Measurements from ENCODE around the gene GLOD4.
"Not testable (repeated sequence)": the region's sequence is repeated elsewhere in the genome, so short reads cannot be mapped to it uniquely, and the experiment has no call there.

The GLOD4 gene

DNA sequence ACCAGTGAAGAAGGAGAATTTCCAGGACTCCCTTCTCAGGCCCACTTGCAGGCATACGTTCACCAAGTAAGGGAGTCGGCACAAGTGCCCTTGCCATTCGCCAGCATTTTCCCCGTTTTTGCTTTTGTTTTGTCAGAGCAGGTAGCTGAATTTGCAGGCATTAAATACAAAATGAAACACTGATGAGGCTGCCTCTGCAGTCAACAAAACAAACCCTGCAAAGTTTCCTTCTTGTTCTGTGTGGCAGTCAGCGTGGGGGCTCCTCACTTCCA, 7.8 kb downstream of the GLOD4 start:
- DNase-seq (ENCODE audit: low read depth) = no peak

DNA sequence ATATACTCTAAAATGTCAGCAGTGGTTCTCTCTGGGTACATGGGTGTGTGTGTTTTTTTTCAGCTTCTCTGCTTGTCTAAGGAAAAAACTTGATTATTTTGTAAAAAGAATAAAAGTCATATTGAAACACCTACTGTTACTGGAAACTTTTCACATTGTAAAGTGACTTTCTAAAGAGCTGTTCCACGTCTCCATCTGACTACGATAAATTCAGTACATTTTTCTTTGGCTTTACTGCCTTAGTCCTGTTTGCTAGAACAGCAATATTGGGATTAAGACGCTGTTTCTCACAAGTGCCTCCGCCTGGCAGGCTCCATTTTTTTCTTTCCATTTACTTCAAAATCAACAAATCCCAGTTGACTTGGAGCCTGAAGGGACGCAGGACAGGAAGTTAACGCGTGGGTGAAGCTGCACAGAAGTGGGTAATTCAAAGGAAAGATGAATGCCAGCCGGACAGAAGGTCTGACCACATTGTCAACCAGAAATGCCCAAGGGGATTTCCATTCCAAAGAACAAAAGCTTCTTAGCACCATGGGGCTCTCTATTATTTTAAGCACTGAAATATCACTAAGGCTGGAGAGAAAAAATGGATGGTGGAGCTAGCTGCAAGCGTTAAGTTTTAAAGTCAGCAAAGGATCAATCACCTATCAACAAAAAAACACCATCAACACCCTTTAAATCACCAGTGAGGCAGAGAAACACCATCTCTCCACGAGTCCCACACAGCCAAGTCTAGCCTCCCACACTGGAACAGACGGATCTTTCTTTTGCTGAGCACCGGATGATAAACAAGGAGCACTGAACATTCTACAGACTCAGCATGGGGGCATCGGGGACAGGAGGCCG, 8.4 kb downstream of the GLOD4 start:
- no peak for DNase-seq (ENCODE audit: low read depth)

DNA sequence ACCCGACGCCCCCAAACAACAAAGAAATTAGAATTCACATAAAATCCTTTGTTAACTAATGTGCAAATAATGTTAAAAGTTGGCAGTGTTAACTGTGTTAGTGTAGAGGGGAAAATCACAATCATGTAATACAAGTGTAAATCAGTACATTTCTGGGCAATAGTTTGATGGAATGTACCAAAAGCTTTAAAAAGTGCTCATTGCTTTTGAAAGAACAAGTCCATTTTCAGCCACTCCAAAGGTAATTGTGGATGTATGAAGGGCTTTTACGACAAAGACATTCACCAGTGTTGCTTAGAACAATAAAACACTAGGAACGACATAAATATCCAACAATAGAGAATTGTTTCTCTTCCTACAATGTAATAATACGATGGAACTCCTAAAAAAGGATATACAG, 9.1 kb downstream of the GLOD4 start:
- DNase-seq (ENCODE audit: low read depth) = no peak

DNA sequence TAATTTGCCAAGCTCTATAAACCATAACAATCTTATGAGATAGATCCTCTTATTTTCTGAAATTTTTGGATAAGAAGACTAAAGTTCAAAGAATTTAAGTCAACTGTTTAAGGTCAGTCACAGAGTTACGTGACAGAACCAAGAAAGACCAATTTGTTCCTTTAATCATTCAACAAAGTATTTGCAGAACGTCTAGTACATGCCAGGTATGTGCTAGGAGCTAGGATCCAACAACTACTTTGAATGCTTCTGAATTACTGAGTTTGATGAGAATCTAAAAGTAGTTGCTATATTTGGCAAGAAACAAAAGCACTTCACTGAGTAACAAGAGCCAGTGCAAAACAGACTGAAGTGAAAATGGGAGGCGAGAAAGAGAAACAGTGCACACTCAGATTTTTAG, 15.0 kb downstream of the GLOD4 start:
- DNase-seq (ENCODE audit: low read depth) = no peak

DNA sequence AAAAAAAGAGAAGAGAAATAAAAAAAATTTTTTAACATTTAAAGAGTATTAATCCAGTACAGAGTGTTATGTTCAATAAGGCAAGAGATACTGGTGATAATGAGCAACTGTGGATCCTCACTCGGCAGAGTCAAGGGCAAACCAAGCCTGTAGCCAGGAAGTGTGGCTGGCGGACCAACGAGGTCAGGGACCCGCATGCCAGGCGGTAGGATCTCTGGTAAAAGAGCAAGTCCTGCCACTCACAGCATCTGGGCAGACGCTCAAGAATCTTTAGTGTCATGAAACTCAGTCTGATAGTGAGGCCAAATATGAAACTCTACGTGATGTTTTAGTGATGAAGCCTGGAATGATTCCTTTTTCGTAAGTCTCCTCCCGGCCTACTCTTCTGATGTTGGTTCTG, 21.7 kb downstream of the GLOD4 start:
- no peak for DNase-seq (ENCODE audit: low read depth)

DNA sequence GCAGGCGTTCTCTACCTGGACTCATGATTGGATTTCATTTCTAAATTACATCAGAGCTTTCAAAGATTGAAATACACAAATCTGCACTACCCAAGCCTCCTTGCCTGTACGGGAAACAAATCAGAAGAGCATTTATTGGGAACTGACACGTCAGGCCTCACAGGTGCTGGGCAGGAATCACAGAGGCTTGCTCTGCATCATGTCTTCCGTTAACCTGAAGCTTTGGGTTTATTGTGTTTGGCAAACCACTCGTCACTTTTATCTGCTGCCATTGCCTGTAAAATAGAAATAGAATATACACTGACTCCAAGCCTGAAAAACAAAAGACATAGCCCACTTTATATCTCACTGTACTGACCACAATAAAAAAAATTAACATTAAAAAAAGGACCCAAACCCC, 22.1 kb downstream of the GLOD4 start:
- no peak for DNase-seq (ENCODE audit: low read depth)

DNA sequence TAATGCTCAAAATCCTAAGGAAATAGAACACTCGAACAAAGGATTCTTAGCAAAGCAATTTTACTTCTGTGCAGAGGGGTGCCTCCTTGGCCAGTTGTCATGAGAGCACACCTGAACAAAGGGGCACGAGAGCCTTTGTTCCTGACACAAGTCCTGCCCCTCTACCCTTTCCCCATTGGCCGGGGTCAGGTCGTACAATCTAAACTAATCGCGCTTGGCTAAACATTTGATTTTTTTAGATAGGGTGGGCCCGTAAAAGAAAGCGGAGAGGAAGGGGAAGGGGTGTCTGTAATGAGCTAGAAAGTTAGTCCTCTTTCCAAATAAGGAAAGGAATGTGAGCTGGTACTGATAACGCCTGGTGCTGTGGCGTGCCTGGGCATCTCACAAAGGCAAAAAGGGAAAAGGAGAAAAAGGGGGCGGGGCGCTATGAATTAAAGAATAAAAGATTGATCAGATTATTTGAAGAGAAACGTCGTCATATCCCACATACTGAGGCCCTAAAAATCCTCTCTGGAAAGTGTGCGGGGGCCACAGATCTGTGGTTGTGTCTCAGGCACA, 26.0 kb downstream of the GLOD4 start:
- not testable (repeated sequence) for DNase-seq (ENCODE audit: low read depth)

DNA sequence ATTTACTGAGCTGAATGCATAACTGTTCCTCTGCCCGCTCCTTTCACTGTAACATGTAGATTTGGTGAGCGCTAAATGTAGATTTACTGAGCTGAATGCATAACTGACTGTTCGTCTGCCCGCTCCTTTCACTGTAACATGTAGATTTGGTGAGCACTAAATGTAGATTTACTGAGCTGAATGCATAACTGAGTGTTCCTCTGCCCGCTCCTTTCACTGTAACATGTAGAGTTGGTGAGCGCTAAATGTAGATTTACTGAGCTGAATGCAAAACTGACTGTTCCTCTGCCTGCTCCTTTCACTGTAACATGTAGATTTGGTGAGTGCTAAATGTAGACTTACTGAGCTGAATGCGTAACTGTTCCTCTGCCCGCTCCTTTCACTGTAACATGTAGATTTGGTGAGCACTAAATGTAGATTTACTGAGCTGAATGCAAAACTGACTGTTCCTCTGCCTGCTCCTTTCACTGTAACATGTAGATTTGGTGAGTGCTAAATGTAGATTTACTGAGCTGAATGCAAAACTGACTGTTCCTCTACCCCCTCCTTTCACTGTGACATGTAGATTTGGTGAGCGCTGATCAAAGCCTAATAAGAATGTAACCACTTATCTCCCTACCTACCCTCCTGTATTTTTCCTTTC, 26.6 kb downstream of the GLOD4 start:
- not testable (repeated sequence) for DNase-seq (ENCODE audit: low read depth)

DNA sequence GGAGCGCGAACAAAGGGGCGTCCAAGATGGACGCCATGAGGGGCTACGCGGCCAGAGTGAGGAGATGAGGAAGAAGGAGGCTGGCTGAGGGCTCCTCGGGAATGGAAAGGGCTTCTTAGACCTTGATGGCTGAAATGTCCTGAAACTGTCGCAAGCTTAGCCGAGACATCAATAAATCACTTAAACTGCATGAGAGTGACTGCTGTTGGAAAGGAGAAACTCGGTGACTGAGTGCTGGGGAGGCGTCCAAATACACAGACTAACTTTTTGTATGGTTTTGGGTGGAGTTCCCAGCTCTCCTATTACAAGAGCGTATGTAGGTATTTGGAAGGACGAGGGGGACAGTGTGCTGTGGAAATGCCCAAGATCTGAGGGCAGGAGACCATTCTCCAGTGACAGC, 28.7 kb downstream of the GLOD4 start:
- no peak for DNase-seq (ENCODE audit: low read depth)

DNA sequence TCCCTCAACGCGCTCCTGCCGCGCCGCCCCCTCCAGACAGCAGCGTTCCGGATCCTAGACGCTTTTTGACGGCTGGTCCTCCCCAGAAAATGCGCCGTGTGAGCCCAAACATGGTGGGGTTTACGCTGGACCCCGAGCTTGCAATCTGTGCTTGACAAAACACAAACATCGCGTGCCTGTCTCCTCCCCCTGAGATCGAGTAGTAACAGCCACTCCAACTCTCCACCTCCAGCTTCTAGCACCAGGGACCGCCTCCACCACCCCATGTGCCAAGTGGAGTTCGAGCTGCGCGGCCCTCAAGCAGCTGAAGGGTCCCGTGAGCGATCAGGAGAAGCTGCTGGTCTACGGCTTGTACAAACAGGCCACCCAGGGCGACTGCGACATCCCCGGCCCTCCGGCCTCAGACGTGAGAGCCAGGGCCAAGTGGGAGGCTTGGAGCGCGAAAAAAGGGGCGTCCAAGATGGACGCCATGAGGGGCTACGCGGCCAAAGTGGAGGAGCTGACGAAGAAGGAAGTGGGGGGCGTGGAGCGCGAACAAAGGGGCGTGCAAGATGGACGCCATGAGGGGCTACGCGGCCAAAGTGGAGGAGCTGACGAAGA, 29.4 kb downstream of the GLOD4 start:
- no peak for DNase-seq (ENCODE audit: low read depth)

DNA sequence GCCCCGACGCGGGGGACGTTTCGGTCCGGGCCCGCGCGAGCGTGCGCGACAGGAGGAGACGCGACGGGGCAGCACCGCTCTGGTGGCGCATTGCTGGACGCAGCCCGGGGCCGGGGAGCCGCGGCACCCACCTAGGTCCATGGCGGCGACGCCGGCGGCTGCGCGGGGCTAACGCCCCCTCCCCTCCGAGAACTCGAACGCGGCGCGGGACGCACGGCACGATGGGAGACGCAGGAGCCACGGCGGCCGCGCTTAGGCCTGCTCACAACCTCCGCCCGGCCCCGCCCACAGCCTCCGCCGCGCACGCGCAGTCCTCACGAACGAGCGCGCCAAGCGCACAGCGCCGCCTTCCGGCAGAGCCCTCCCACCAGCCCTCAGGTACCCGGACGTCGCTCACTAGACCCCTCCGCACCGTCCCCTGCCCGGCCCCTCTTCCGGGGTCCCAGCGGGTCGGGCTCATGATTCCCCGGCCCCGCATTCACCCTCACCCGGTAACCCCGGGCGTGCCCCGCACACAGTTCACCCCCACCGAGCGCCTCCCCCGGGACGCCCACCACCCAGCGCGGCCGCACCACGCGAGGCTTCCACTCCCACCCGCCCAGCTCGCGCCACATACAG, 30.0 kb downstream of the GLOD4 start, which contains the start of gene GEMIN4:
Gene GEMIN4, minus strand, starts transcription at position 263 of the 618 bp plus-strand sequence. Its CDS starts 122 bp downstream, at position 141.
- DNase-seq (ENCODE audit: low read depth) = peak; percentile 86

DNA sequence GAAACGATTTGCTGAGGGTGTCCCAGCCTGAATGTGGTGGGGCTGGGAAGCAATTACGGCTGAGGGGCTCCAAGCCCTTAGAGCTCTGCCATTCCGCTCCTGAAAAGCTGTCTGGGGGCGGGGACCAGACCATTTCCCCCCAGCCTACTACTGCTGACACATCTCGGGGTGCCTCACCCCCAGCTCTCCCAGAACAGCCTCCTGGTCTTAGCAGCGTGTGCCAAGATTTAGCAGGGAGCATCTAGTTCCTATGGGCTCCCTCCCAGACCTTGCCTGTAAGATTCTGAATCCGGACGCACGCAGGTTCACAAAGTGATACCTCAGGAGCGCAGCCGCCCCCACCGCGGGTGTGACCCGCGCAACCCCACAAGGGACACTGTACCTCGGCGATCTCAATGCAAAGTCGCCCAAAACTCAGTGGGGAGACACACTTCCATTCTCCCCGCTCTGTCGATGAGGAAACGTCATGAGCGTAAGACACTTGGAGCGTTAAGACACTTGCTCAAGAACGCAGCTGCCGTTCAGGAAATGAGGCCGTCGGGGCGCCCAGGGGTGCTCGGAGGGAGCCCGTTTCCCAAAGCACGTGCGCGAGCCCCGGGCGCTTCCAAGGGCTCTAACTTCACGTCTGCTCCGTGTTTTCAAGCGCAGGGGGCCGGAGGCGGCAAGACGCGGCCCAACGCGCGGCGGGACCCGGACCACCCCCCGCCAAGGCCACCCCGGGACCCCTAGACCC, 30.6 kb downstream of the GLOD4 start:
- DNase-seq (ENCODE audit: low read depth) = peak; percentile 31

DNA sequence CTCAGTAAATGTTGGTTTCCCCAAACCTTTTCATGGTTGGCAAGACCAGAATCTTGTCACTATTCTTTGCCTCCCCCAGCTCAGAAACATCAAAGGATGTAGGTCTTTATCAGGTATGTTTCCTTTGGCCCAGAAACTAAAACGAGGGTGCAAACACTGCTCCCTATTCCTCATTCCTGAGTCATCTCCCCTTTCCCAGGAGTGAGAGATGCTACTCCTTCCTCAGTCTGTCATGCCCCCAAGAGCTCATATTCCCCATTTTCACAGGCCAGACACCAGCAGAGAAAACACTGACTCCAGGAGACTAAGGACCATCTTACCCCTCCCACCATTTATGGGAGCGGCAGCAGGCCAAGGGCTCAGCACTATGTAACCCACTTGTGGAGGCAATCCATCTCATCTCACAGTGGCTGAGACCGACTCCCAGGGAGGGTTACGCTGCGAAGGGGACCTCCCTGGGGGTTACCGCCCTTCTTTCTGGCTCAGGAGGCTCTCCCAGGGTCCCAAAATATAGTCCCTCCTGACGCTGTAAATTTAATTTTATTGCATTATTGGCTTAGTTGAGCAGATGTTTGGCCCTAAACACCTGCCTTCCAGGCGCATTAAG, 31.5 kb downstream of the GLOD4 start:
- DNase-seq (ENCODE audit: low read depth) = no peak

DNA sequence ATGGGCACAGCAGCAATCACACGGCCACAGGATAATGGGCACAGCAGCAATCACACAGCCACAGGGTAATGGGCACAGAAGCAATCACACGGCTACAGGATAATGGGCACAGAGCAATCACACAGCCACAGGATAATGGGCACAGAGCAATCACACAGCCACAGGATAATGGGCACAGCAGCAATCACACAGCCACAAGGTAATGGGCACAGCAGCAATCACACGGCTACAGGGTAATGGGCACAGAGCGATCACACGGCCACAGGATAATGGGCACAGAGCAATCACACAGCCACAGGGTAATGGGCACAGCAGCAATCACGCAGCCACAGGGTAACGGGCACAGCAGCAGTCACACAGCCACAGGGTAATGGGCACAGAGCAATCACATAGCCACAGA, 32.7 kb downstream of the GLOD4 start:
- DNase-seq (ENCODE audit: low read depth) = not testable (repeated sequence)

DNA sequence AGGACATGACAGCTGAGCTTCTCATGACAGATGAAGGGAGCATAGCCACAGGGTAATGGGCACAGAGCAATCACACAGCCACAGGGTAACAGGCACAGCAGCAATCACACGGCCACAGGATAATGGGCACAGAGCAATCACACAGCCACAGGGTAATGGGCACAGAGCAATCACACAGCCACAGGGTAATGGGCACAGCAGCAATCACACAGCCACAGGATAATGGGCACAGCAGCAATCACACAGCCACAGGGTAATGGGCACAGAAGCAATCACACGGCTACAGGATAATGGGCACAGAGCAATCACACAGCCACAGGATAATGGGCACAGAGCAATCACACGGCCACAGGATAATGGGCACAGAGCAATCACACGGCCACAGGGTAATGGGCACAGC, 33.5 kb downstream of the GLOD4 start:
- not testable (repeated sequence) for DNase-seq (ENCODE audit: low read depth)

DNA sequence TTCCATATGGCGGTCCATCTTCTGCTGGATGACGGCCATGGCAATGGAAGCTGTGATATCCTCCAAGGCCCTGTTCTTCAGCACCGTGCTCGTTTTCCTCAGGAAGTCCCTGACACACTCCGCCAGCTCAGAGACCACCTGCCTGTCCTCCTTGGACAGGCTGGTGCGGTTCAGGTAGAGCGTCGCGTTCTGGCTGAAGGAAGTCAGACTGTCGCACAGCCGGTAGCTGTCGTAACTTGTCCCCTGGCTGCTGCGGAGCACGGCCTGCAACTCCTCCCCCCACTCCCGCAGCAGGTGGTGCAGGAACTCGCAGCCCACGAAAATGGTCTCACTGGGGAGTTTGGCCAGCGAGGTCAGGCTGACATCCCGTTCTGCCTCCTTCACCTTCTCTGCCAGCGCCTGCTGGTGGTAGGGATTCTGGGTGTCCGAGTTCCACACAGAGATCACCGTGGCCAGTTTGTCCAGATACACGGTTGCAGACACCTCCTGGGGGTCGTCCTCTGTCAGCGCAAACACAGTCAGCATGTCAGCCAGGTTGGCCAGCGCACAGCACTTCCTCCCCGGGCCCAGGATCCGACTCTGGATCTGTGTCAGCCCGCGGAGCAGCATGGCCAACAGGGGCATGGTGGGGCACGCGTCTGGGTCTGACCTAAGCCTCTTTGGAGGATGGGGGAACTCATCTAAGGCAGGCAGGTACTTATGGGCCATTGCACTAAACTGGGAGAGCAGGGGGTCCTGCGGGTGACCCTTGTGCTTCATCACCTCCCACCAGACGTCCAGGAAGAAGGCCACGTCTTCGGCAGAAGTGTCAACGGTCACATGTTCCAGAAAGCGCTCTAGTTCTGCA, 35.1 kb downstream of the GLOD4 start:
- DNase-seq (ENCODE audit: low read depth) = no peak

DNA sequence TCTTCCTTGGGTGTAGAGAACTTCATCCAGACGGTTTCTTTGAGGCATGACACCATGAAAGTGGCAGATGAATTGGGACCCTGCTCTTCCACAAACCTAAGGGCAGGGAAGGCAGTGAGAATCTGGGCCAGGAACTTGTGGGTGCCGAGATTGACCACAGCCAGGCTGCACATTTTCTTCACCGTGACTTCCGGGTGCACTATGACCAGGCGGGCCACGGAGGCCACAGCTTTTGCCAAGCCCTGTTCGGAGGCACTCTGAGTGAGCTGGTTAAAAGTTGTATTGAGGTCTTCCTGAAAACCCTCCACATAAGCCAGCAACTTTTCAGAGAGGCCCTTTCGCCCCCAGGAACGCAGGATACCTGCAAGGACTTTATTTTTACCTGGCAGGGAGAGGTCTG, 35.9 kb downstream of the GLOD4 start:
- no peak for DNase-seq (ENCODE audit: low read depth)

DNA sequence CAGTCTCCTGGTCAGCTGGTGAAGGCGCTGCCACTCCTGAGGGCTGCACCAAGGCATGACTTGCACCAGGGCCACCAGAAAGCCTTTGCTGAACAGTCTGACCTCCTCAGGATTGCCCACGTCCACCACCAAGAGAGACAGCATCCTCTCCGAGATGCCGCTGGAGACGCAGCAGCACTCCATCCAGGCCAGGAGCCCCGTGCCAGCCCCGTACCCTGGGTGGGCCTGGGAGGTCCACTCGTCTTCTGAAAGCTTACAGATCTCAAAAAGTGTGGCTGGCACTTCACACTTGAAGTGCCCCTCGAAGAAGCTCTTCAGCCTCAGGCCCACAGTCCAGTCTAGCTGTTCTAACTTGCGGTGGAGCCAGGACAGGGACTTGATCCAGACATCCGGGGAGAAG, 36.7 kb downstream of the GLOD4 start:
- DNase-seq (ENCODE audit: low read depth) = no peak

DNA sequence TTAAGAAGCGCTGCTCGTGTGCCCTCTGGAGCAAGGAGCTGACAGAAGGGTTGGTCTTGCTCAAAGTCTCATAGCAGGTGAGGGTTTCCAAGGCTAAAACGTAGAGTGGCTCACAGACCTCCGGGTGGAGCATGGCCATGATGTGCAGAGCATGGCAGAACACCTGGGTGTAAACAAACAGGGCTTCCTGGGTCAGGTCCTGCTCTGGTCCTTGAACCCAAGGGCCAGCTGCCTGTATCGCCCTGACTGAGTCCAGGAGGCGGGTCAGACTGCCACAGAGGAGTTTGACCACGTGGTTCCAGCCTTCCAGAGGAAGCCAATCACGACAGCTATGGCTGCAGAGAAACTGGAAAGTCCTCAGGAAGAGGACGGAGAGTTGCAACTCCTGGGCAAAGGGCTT, 37.1 kb downstream of the GLOD4 start:
- DNase-seq (ENCODE audit: low read depth) = no peak

DNA sequence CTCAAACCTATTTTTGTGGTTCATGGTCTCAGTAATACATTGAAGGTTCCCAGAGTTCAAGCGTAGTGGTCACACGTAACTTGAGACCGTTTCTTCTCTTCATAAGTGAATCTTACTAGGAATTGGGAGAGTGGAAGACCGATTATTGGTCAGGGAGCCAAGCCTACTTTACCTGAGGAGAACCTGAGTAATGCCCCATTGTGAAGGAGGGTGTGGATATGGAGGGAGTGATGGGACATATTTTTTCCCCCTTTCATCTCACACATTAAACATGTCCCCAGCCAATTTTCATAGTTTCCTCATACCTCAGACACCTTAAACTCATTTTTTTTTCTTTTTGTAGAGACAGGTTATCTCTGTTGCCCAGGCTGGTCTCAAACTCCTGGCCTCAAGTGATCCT, 38.9 kb downstream of the GLOD4 start:
- DNase-seq (ENCODE audit: low read depth) = no peak
